NCI-H82 treated with DMSO at 0.1 percent for 48 hours (cell line): ENCODE measurements around the gene CD300LD.

Source experiments
- DNase-seq: peaks from one replicate; lab custom pipeline; 2025; ENCODE audit not compliant: unreplicated experiment; lab: John Stamatoyannopoulos, UW

The CD300LD gene

GRCh38 chr17:74545843-74546230, 46.2 kb downstream of the CD300LD start, which contains the start of gene CD300C:
TSS of gene CD300C (minus strand) at chr17:74546115. CDS start at chr17:74545782, 333 bp downstream.
- DNase-seq = no peak

GRCh38 chr17:74544991-74545842, 46.9 kb downstream of the CD300LD start:
- DNase-seq = no peak

- DNase-seq = no peak
These were observed 48.0 kb downstream of the CD300LD start for GRCh38 chr17:74543891-74544760.

- no peak for DNase-seq
These were observed 48.7 kb downstream of the CD300LD start for GRCh38 chr17:74543406-74543805.

- DNase-seq = no peak
These were observed 49.2 kb downstream of the CD300LD start for GRCh38 chr17:74542727-74543383.

- no peak for DNase-seq
These were observed 49.9 kb downstream of the CD300LD start for GRCh38 chr17:74542166-74542565.

GRCh38 chr17:74541176-74542111, 50.6 kb downstream of the CD300LD start:
- DNase-seq = no peak

GRCh38 chr17:74539281-74539820, 52.7 kb downstream of the CD300LD start:
- no peak for DNase-seq

GRCh38 chr17:74536890-74537289, 55.2 kb downstream of the CD300LD start:
- no peak for DNase-seq

GRCh38 chr17:74532115-74532514, 60.0 kb downstream of the CD300LD start:
- no peak for DNase-seq

- no peak for DNase-seq
These were observed 60.8 kb downstream of the CD300LD start, which contains the start of gene CD300LB for GRCh38 chr17:74531231-74531761. TSS of gene CD300LB (minus strand) at chr17:74531475. CDS start at chr17:74531350, 125 bp downstream.

GRCh38 chr17:74530831-74531150, 61.3 kb downstream of the CD300LD start:
- no peak for DNase-seq
